ENCODE measurements around the gene SSH3.

GRCh38 chr11:67279589-67280340 lies 23.6 kb upstream of the SSH3 start:
- TF ChIP-seq POLR2A (IDR thresholded peaks at IDR 0.05; ENCODE audit: low read length) (no peak), GATA1 (IDR thresholded peaks at IDR 0.05; ENCODE audit: low read depth, low read length) (no peak)
